Measurements from ENCODE around the gene DSTN.

DNA sequence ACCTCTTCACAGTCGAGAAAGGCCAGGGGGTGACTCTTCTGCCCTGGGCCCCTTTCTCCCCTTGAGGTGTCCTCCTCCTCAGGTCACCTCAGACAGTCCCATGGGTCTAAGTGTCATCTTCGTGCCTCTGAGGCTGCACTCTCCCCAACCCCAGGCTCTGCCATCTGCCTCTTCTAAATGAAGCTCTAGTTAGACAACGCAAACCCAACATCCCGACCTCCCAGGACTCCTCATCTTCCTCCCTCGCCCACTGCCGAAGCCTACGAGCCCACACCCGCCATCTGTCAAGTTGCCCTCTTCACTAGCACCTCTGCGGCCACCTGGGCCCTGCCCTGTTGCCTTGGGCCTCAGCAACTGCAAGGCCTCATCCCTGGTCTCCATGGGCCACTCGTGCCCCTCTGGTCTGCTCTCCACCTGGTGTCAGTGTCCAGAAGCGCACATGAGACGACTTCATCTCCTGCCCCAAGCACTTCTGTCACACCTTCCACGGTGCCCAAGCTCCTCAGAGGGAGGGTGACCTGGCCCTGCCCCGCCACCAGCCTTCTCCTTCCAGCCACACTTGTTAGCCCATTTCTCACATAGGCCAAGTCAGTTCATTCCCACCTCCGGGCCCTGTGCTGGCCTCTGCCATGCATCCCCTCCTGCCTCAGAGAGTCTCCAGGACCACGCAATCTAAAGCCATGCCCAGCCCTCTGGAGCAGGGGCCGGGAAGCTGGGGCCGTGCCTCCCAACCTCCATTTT, 58.4 kb downstream of the DSTN start:
- TF ChIP-seq, protein P1, sequence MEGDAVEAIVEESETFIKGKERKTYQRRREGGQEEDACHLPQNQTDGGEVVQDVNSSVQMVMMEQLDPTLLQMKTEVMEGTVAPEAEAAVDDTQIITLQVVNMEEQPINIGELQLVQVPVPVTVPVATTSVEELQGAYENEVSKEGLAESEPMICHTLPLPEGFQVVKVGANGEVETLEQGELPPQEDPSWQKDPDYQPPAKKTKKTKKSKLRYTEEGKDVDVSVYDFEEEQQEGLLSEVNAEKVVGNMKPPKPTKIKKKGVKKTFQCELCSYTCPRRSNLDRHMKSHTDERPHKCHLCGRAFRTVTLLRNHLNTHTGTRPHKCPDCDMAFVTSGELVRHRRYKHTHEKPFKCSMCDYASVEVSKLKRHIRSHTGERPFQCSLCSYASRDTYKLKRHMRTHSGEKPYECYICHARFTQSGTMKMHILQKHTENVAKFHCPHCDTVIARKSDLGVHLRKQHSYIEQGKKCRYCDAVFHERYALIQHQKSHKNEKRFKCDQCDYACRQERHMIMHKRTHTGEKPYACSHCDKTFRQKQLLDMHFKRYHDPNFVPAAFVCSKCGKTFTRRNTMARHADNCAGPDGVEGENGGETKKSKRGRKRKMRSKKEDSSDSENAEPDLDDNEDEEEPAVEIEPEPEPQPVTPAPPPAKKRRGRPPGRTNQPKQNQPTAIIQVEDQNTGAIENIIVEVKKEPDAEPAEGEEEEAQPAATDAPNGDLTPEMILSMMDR (IDR thresholded peaks at IDR 0.05): no peak
- no peak for TF ChIP-seq EP300 (IDR thresholded peaks at IDR 0.05)

Measured in stomach (tissue), 4 donors.